NCI-H2081 treated with DMSO at 0.1 percent for 48 hours (cell line): ENCODE data around the gene BARX2.

Source experiments
- DNase-seq: peaks from one replicate; lab custom pipeline; 2025; lab: John Stamatoyannopoulos, UW

The BARX2 gene

GRCh38 chr11:129440028-129440713, 64.5 kb downstream of the BARX2 start:
- no peak for DNase-seq

- no peak for DNase-seq
These were observed 66.5 kb downstream of the BARX2 start for GRCh38 chr11:129442171-129442570.

- no peak for DNase-seq
These were observed 67.6 kb downstream of the BARX2 start for GRCh38 chr11:129443276-129443675.

GRCh38 chr11:129444274-129444673, 68.6 kb downstream of the BARX2 start:
- DNase-seq: no peak

- DNase-seq: no peak
These were observed 69.6 kb downstream of the BARX2 start for GRCh38 chr11:129445226-129445625.

GRCh38 chr11:129446572-129446971, 70.9 kb downstream of the BARX2 start:
- DNase-seq: no peak

- no peak for DNase-seq
These were observed 72.1 kb downstream of the BARX2 start for GRCh38 chr11:129447654-129448239.

GRCh38 chr11:129451524-129451923, 75.9 kb downstream of the BARX2 start:
- DNase-seq: no peak

GRCh38 chr11:129453293-129453721, 77.7 kb downstream of the BARX2 start:
- DNase-seq: no peak

GRCh38 chr11:129455101-129455500, 79.5 kb downstream of the BARX2 start:
- DNase-seq: no peak

- DNase-seq: no peak
These were observed 80.4 kb downstream of the BARX2 start for GRCh38 chr11:129455756-129456655.

- DNase-seq: no peak
These were observed 81.7 kb downstream of the BARX2 start for GRCh38 chr11:129457321-129457720.

- no peak for DNase-seq
These were observed 82.6 kb downstream of the BARX2 start for GRCh38 chr11:129458278-129458677.

GRCh38 chr11:129458756-129459535, 83.3 kb downstream of the BARX2 start:
- DNase-seq: peak; percentile 61

- DNase-seq: no peak
These were observed 85.1 kb downstream of the BARX2 start for GRCh38 chr11:129460714-129461113.

- DNase-seq: no peak
These were observed 108.4 kb downstream of the BARX2 start for GRCh38 chr11:129484068-129484467.

GRCh38 chr11:129489249-129489648, 113.6 kb downstream of the BARX2 start:
- no peak for DNase-seq

- no peak for DNase-seq
These were observed 114.4 kb downstream of the BARX2 start for GRCh38 chr11:129490004-129490403.

GRCh38 chr11:129493746-129494145, 118.1 kb downstream of the BARX2 start:
- DNase-seq: no peak
